GM19324 (cell line): ENCODE measurements around the gene SH3GLB1.
"Not testable (repeated sequence)": the region's sequence is repeated elsewhere in the genome, so short reads cannot be mapped to it uniquely, and the experiment has no call there.

Experiments used
- ATAC-seq: cut with Tn5 transposase; IDR thresholded peaks from one replicate; pipeline ENCODE4 v1.9.1; 2021; ENCODE audit warnings: mild to moderate bottlenecking, moderate library complexity; ENCODE audit not compliant: unreplicated experiment, low FRiP score

SH3GLB1 gene

DNA sequence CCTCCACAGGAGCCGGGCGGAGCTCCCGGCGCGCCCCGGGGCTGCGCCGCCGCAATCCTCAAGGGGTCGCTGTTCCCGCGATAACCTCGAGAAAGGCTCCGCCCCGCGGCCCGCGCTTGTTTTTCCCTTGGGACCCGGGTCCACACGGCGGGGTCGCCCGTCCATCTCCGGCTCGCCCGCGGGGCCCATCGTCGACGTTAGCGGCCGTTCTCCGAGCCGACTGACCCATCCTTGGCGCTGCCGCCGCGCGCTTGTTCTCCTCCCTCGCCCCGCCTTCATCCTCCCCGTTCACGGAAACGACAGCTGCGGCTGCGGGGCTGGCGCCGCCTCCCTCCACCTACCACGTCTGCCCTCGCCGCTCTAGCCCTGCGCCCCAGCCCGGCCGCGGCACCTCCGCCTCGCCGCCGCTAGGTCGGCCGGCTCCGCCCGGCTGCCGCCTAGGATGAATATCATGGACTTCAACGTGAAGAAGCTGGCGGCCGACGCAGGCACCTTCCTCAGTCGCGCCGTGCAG lies at the start of gene SH3GLB1:
SH3GLB1 (plus strand) TSS at position 119 of the 514 bp plus-strand sequence; CDS start at position 443, 324 bp downstream.
- peak; percentile 90 for ATAC-seq

DNA sequence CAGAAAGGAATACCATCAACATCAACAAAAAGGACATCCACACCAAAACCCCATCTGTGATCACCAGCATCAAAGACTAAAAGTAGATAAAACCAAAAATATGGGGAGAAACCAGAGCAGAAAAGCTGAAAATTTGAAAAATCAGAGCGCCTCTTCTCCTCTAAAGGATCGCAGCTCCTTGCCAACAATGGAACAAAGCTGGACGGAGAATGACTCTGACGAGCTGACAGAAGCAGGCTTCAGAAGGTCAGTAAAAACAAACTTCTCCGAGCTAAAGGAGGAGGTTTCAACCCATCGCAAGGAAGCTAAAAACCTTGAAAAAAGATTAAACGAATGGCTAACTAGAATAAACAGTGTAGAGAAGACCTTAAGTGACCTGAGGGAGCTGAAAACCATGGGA lies 46.0 kb upstream of the SH3GLB1 start:
- not testable (repeated sequence) for ATAC-seq

DNA sequence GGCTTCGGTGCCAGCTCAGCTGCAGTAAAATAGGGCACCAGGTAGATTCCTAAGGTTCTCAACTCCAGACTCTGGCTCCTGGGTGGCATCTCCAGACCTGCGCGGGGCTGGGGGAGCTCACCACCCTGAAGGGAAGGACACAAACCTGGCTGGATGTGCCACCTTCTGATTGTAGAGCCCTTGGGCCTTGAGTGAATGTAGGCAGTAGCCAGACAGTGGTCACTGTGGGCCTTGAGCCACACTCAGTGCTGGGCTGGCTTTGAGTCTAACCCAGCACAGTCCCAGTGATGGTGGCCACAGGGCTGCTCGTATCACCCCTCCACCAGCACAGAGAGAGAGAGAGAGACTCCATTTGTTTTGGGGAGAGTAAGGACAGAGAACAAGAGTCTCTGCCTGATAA lies 38.0 kb upstream of the SH3GLB1 start:
- no peak for ATAC-seq

DNA sequence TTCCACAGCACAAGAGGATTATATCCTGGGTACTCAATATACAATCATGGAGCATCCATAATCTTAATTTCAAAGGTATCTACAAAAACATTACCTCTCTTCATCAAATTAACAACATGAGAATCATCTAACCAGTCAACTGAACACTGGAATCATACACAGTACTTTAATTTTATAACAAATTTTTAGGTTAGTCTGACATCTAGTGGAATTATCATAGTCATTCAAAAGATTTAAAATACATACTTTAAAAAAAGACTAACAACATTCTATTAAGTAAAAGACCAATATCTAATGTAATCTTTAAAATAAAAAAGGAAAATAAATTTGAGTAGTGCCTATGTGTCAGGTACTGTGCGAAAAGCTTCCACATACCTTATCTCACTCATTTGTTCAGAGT lies 16.8 kb upstream of the SH3GLB1 start:
- ATAC-seq = no peak

DNA sequence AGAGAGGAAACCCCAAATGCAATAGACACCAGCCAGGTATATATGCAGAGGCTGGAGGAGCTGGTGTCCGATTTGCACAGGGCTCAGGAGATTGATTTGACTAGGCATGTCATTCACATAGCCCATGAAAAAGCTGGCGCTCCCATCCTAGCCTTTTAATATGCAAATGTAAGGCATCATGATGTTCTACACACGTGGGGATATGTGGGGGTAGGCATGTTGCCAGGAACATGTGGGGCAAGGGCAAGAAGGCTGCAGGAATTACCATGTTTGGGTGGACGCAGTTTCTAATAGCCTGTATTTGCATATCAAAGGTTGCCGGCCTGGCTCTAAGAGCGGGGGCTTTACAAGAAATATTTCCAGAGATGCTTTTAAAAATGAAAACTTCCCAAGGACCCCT lies 11.7 kb upstream of the SH3GLB1 start:
- no peak for ATAC-seq

DNA sequence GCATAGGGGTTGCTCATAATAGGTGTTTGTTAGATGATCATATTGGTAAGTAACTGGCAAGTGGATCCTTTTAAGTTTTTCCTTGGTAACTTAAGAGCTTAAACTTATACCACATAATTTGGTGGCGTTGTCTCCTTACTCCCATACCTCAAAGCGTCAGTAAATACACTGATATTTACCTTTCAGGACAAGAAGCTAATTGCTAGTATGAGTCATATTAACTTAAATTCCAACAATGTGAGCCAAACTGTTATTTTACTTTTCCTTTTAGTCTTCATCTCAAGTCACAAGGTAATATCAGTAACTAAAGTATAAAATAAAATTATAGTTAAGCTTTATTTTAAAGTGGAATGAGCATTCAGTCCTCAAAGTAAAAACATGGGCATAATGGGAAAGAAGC lies 9.0 kb upstream of the SH3GLB1 start:
- ATAC-seq = no peak

DNA sequence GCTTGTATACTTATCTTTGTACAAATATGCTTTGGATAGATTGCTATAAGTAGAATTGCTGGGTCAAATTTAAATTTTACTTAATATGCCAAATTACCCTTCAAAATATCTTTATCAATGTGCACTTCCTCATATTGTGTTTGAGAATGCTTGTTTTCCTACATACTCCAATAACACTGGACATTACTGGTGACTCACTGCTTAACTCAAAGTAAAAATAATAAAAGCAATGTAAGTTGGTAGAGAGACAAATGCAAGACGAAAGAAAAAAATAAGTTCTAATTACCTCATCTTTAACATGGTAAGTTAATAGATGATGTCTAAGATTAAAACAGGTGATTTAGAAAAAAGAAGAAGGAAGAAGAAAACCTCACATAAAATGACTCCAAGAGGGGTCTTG lies 7.9 kb upstream of the SH3GLB1 start:
- no peak for ATAC-seq

DNA sequence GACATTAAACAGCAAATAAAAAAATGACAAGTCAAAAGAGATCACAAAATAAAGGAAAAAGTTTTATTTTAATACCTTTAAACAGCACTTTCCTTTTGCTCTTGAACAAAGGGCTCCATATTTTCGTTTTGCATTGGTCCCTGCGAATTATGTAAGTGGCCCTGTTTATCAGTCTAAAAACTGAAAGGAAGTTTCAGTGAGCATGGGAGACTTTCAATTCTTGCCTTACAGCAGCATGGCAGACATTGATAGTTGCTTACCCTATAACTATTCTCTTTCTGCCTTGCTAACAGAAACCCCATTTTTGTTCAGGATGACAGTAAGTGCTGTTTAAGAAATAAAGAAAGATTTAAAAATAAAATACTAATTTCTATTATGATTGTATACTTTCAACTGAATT lies 5.2 kb upstream of the SH3GLB1 start:
- ATAC-seq = no peak

DNA sequence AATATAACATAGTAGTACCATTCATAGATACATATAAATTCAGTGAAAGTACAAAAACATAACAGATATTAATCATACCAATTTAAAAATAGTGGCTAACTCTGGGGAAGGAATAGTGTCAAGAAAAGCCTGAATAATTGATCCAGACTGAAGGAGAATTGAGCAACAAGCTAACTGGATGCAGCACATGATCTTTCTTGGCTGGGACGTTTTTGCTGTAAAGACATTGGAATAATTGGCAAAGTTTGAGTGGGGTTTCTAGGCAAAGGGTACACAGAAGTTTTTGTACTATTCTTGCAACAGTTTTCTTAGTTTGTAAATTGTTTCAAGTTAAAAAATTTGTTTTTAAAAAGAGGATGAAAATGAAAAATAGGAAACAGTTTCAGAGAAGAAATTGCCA lies 2.6 kb upstream of the SH3GLB1 start:
- no peak for ATAC-seq

DNA sequence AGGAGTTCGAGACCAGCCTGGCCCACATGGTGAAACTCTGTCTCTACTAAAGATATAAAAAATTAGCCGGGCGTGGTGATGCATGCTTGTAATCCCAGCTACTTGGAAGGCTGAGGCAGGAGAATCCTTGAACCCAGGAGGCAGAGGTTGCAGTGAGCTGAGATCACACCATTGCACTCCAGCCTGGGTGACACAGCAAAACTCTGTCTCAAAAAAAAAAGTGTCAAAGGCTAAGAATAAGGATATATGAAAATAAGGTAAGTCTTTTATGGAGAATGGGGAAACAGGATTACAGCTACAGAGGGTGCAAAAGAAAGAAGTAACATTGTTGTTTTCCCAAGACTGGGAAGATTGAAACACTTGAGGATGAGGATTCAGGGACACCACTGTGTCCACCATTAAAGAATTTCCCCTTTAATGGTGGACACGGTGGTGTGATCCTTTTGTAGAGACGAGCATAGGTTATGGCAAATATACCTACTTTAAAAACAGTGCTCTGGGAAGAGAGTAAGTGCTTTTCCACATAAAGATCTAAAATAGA lies 1.4 kb upstream of the SH3GLB1 start:
- not testable (repeated sequence) for ATAC-seq

DNA sequence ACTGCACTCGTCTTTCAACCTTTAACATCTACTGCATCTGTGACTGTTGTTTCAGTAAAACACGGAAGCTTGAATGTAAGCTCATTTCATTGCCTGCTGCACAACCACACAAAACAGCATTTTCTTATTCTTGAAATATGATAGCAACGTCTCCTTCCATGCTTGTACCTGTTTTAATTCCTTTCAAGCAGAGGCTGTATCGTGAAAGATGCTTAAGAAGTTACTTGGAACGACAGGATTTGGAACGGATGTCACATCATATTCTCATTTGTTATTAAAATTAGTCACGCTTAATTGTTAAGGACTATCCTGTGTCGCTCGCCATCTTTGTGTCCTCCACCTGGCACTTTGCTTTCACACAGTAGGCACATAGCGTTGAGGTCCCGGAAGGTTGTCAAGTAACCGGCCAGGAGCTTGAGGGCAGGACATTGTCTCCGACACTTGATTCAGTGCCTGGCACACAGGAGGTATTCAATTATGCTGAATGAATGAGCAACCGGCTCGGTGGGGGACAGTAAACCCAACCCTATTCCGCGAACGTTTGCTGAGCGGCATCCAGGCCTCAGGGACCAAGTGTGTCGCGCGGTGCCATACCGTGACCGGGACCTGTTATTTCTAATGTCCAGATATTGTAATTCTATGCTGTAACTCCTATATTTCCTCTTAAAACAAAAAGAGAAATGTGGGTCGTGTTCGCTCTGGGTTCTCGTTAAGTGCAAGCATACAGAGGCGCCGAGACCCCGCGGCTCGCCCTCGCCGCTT lies 499 bp upstream of the SH3GLB1 start:
- peak; percentile 41 for ATAC-seq

DNA sequence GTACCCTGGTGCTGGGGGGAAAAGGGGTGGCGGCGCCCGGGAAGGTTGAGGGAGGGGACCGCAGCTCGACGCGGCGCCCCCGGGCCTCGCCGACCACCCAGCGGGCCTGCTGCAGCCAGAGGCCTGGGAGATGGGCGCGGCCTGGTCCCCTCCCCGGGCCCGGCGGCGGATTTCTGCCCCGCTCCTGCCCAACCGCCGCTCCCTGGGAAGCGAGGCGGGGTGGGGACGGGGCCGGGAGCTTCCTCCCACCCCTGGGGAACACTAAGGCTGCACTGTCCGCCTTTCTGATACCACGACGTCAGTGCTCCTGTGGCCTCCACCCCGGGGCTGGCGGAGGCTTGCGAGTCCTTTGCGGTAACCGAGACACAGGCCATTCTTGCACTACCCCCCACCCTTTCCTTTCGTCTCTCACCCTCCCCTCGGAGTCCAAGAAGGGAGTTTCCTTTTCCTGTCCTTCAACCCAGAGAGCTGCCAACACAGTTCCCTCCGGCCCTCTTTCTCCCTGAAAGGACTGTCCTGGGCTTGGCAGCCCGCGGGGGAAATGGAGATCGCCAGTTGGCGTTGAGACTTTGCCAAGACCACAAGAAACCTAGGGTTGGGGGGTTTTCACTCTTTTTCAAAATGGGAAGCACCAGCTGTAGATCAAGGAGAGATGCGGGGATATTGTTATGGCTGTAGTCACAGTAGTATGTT lies 742 bp downstream of the SH3GLB1 start:
- peak; percentile 30 for ATAC-seq

DNA sequence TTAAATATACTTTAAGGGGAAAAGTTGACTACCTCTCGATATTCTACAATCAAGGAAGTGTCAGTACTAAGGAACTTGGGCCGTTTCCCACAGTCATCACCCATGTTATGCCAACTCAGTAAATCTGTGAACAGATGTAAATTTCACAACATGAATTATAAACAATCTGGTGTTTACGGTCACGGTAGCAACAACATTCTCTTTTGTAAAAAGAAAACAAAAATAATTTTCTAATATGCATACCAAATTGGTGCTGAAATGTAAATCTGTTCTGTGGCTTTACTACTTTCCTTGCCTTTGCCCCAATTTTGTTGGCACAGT lies 1.2 kb downstream of the SH3GLB1 start:
- no peak for ATAC-seq

DNA sequence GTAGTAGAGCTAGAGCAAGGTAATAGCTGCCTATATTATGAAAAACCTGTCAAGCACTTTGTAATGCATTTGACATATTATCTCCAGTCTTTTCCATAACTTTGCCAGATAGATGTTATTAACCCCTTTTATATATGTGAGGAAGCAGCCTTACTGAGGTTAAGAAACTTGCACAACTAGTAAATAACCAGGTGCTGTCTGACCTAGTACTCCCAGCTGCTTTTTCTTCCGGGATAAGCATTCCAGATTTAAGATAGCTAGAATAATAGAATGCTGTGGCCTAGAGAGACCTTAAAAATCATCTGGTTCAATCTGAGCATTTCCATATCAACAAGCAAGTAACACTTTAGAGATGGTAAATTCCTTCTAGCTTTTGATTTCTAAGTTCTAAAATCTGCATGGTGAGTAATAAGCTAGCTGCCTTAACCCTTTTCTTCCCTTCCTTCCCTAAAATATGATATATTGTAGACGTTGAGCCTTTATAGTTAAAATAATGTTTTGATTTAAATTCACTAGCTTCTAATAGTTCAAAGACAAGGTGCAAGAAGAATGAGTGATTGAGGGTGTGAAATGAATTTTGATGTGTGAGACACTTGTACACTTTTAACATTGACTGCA lies 1.8 kb downstream of the SH3GLB1 start:
- ATAC-seq = no peak

DNA sequence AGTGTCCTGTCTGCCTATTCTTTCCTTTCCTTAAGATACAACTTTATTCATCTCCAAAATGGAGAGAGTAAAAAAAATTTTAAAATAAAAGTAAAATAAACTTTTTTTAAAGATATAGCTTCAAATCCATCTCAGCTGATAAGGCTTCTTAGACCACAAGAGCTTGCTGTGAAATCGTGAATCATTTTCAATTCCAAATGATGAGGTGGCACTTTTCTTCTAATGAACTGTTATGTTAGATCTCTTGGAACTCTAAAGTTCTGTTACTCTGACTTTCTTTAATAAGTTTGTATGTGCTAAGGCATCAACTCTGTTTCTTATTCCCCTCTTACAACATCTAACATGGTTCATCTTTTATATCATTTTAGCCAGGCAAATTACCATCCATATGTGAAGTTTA lies 4.5 kb downstream of the SH3GLB1 start:
- ATAC-seq = no peak

DNA sequence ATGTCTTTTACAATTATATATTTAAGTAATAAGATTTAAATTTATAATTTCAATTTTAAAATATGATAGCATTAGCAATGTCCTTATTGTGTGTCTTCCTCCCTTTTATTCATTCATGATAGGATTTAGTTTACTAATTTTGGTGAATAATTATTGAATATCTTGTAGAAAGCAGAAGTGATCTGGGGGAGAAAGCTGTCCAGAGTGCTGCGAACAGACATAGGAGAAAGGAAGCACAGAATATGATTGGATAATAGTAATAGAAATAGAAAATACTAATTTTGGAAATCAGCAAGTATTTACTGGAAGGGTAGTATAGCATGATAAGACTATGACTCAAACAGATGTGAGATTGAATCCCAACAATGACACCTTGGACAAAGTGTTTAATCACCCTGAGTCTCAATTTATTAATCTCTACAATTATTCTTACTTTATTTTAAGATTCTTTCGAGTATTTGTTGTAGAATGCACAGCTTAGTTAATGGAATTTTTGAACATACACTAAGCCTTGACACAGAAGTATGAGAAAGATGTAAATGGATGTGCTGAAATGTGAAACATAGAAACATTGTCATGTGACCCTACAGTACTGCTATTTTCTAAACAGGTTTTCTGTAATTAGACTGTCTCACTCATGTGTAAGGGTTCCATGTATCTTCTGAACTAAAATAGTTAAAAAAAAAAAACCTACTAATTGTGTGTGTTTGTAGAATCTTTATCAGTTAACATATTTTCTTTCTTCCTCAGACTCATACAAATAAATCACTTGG lies 7.9 kb downstream of the SH3GLB1 start:
- no peak for ATAC-seq

DNA sequence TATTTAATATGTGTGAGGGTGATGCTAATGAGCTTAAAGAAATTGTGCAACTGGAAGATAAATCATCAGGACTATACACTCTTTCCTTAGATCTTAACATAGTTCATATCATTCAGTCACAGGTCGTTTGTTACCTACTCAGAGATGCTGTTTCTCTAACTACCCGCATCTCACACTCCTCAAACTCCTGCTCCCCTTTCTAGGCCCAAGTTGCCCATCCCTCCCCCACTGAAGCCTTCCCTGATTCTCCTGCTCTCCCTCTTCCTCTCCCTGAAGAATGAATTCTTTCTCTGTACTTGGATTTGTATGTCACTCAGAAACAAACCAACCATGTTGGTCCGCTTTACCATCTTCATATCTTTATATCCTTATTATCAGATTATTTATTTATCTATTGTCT lies 9.1 kb downstream of the SH3GLB1 start:
- no peak for ATAC-seq

DNA sequence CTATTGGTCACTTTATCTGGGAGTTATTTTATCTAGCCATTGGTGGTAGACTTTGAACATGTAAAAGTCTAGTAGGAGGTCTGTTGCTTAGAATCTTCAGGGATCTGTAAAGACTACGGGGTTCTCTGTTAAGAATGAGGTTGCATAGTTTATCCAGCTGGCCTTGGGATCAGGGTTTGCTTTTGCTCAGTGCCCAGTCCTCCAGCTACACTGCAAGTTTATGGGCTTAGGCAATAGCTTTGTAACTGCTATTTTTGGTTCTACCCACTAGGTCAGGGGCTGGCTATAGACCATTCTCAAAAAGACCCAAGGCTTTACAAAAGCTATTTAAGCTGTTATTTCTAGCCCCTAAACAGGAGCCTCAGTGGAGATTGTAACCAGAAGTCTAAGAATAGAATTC lies 9.8 kb downstream of the SH3GLB1 start:
- no peak for ATAC-seq

DNA sequence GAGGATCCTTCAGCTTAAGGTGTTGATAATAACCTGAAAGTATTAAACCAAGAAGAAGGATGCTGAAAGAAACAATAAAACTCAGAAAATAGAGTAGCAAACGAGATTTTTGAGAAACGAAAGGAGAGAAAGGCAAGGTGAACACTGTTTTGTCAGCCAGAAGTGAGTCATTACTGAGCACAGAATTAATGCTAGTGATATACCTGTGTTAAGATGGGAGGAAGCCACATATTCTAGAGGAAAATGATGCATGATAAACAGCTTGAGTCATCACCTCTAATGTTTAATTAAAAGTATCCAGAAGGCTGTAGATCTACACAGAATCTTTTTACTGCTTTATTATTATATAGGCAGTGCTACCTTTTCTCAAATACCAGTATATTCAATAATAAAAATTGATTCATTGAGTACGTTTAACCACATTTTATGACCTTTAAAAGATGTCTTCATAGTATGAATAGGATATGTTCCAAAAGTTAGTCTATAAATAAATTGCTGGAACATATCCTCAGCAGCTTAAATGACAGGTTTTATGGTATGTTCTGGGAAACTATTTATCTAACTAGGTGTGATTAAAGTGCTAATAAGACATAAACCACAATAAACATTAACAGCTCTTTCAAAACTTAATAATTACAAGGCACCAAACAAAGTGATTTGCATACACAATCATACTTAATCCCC lies 10.3 kb downstream of the SH3GLB1 start:
- ATAC-seq = no peak

DNA sequence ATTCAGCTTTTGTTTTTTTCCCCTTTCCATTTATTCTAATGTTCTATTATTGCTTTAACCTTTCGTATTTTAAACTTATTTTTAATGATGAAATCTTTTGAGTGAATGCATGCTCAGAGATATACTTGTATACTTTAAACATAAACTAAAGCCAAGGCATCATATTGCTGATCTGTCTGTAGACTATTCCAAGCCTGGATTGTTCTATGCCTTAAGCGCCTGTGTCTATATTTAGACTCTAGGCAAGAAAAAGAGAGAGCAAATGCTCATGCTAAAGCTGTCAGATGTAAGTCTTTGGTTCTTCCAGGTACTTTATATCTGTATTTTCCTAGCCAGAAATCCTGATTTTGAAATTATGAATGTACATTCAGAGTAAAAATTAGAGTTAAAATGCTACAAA lies 14.4 kb downstream of the SH3GLB1 start:
- no peak for ATAC-seq
